ENCODE data around the gene TIFAB.
A peak's percentile ranks its signal among the peaks of the same experiment; 100 is the strongest.
"Not testable (repeated sequence)": the region's sequence is repeated elsewhere in the genome, so short reads cannot be mapped to it uniquely, and the experiment has no call there.

Gene TIFAB

GRCh38 chr5:135498637-135498995 lies 46.5 kb upstream of the TIFAB start (continued):
- no peak for TF ChIP-seq TOX (CRISPR knock-in tag; IDR thresholded peaks at IDR 0.05; ENCODE audit: borderline replicate concordance)

DNA sequence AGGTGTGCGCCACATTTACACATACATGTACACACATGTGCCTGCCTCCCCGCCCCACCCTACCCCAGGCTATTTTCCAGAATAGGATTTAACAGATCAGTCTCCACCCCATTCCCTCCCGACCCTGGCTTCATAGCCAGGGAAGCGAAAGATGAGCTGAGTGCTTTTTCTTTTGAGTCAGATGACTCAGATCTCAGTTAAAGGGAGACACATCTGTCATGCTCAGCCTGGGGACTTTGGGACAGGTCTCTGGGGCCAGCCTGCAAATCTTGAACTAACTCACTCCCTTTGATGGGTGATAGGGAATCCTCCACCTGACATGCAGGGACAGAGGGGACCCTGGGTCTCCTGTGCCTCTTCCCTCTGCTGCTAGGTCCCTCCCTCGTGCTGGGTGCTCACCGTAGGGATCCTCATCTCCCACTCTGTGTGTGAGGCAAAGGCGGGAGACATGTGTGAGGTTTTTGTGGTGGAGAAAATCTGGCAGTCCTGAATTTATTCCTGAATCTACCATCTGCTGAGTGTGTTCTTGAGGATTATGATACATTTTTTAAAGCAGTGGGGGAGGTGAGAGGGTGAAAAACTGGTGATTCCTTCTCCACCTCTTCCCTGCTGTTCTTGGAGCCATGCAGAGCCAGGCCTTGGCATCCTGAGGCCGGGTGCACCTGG lies 46.0 kb upstream of the TIFAB start:
- peak; percentile 33; the same call in 1 of the 3 replicates for ATAC-seq
- TF ChIP-seq OSR1 (CRISPR knock-in tag; IDR thresholded peaks at IDR 0.05) = no peak
- no peak for TF ChIP-seq POU6F1 (CRISPR knock-in tag; IDR thresholded peaks at IDR 0.05; ENCODE audit: borderline replicate concordance, low read depth)
- TF ChIP-seq CSDC2 (CRISPR knock-in tag; IDR thresholded peaks at IDR 0.05) = no peak
- no peak for TF ChIP-seq ZFP30 (CRISPR knock-in tag; IDR thresholded peaks at IDR 0.05)
- no peak for TF ChIP-seq PPARA (CRISPR knock-in tag; IDR thresholded peaks at IDR 0.05; ENCODE audit: borderline replicate concordance)
- no peak for TF ChIP-seq ESRRG (CRISPR knock-in tag; IDR thresholded peaks at IDR 0.05)
- no peak for TF ChIP-seq ZNF565 (CRISPR knock-in tag; conservative IDR thresholded peaks at IDR 0.05; ENCODE audit: low read depth)
- no peak for TF ChIP-seq TCF4 (CRISPR knock-in tag; IDR thresholded peaks at IDR 0.05; ENCODE audit: borderline replicate concordance)
- no peak for TF ChIP-seq ISL1 (CRISPR knock-in tag; IDR thresholded peaks at IDR 0.05)

DNA sequence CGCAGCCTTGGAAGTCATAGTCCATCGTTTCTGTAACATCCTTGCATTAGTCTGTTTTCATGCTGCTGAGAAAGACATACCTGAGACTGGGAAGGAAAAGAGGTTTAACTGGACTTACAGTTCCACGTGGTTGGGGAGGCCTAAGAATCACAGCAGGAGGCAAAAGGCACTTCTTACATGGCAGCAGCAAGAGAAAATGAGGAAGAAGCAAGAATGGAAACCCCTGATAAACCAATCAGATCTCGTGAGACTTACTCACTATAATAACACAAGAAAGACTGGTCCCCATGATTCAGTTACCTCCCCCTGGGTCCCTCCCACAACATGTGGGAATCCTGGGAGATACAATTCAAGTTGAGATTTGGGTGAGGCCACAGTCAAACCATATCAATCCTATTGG lies 43.4 kb upstream of the TIFAB start:
- not testable (repeated sequence) for ATAC-seq

GRCh38 chr5:135494196-135494595 lies 42.0 kb upstream of the TIFAB start:
- no peak for TF ChIP-seq ZFP30 (CRISPR knock-in tag; IDR thresholded peaks at IDR 0.05)
- no peak for TF ChIP-seq GLIS3 (CRISPR knock-in tag; IDR thresholded peaks at IDR 0.05)
- no peak for TF ChIP-seq POU6F1 (CRISPR knock-in tag; IDR thresholded peaks at IDR 0.05; ENCODE audit: borderline replicate concordance, low read depth)
- TF ChIP-seq TSHZ2 (CRISPR knock-in tag; IDR thresholded peaks at IDR 0.05) = no peak
- TF ChIP-seq ISL1 (CRISPR knock-in tag; IDR thresholded peaks at IDR 0.05) = no peak
- no peak for TF ChIP-seq ZC3H10 (CRISPR knock-in tag; IDR thresholded peaks at IDR 0.05)
- no peak for TF ChIP-seq ESRRG (CRISPR knock-in tag; IDR thresholded peaks at IDR 0.05)
- TF ChIP-seq, protein P1, sequence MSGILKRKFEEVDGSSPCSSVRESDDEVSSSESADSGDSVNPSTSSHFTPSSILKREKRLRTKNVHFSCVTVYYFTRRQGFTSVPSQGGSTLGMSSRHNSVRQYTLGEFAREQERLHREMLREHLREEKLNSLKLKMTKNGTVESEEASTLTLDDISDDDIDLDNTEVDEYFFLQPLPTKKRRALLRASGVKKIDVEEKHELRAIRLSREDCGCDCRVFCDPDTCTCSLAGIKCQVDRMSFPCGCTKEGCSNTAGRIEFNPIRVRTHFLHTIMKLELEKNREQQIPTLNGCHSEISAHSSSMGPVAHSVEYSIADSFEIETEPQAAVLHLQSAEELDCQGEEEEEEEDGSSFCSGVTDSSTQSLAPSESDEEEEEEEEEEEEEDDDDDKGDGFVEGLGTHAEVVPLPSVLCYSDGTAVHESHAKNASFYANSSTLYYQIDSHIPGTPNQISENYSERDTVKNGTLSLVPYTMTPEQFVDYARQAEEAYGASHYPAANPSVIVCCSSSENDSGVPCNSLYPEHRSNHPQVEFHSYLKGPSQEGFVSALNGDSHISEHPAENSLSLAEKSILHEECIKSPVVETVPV (CRISPR knock-in tag; IDR thresholded peaks at IDR 0.05) = no peak
- no peak for TF ChIP-seq ZNF8 (CRISPR knock-in tag; IDR thresholded peaks at IDR 0.05)
- TF ChIP-seq ARNTL (CRISPR knock-in tag; IDR thresholded peaks at IDR 0.05; ENCODE audit: borderline replicate concordance, low read depth) = no peak
- no peak for TF ChIP-seq SNAI2 (CRISPR knock-in tag; IDR thresholded peaks at IDR 0.05)
- TF ChIP-seq OSR1 (CRISPR knock-in tag; IDR thresholded peaks at IDR 0.05) = no peak
- no peak for TF ChIP-seq TOX (CRISPR knock-in tag; IDR thresholded peaks at IDR 0.05; ENCODE audit: borderline replicate concordance)
- TF ChIP-seq BACH2 (CRISPR knock-in tag; IDR thresholded peaks at IDR 0.05; ENCODE audit: borderline replicate concordance) = no peak
- no peak for TF ChIP-seq ZFP3 (CRISPR knock-in tag; IDR thresholded peaks at IDR 0.05)
- TF ChIP-seq TCF4 (CRISPR knock-in tag; IDR thresholded peaks at IDR 0.05; ENCODE audit: borderline replicate concordance) = no peak
- TF ChIP-seq CREB5 (CRISPR knock-in tag; IDR thresholded peaks at IDR 0.05; ENCODE audit: low read depth) = no peak
- no peak for ATAC-seq
